GM11168 (cell line): ENCODE results near the gene MREG.
"Not testable (repeated sequence)": the region's sequence is repeated elsewhere in the genome, so short reads cannot be mapped to it uniquely, and the experiment has no call there.

Experiments used
- in situ Hi-C: fragments of 300-500 bp; cut with MboI; formaldehyde crosslinking; loops from one replicate; pipeline ENCODE4 v1.12.0; 2022; ENCODE audit warnings: low sequenced_read_pairs; ENCODE audit not compliant: unreplicated experiment

Gene MREG

DNA sequence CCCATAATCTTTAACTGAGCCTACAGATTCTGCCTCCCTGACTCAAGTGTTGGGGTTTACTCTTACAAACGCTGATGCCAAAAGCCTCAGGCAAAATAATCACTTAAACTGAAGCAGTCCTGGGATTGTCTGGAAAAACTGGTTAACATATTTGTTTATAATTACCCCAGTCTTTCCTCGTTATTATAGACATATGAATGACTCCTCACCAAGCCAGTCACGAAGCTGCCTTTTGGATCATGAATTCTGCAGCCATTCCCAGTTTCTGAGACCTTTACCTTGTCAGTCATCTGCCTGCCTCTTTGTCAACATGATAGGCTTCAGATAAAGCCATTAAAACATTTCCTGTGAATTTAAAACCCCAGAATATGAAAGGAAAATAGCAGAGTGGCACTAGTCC, 46.4 kb downstream of the MREG start:
- in situ Hi-C loops: no loop called here

GRCh38 chr2:215966274-215966673, 47.1 kb downstream of the MREG start:
- in situ Hi-C loops: no loop called here

DNA sequence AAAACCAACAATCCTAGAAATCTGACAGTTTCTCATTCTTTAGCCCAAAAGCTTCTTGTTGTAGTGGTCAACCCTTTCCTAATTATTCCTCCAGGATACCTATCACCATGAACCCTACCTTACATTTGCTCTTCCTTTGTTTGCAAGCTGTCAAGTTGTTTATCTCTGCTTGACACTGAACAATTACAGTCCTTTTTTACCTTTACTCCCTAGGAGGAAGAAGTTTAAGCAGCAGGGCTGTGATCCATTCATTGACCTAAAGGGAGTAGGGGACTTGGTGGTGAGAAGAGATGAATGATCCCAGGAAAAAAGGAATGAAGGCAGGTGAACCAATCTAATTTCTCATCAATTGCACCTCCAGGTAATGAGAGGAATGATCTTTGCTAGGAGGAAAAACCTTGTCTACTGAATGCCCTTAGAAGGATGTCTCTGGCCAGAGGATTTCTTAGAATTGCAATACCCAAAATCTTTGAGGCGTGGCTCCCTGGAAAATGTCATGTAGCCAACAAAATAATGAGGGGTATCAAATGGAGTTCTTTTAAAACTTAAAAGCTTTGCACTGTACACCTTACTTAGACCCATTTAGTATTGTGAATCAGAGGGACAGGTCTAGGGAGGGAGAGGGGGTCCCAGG, 47.7 kb downstream of the MREG start:
- in situ Hi-C loops: no loop called here

DNA sequence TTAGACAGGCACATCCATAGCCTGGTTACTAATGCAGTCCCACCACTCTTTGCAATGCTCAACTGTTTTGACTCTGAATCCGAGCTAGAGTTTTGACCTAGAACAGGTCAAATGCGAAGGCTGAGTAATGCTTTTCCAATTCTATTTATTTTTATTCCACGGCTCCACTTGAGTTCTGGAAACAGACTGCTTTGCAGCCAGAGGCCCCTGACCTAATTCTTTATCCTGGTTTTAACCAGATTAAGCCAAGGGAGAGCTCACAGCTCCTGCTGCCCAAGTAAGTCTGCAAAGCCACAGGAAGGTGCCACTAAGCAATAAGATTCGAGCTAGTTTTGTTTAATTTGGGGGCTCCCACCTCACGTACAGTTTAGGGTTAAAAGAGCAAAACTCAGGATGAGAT, 51.4 kb downstream of the MREG start:
- in situ Hi-C loops: no loop called here

DNA sequence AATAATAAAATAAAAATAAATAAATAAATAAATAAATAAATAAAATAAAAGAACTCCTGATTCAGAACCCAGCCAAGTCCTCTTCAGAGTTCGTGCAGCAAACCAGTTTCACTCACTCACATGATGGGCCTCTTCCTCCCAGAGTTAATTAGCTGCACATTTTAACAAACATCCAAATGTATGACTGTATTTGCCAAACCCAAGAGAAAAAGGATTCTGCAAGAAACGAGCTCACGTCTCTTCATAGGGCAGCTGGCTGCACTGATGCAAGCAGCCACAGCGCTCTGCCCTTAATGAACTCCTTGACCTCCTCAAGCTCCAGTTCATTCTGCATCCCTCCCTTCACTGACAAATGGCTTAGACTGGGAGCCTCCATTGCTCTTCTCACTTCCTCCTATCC, 55.1 kb downstream of the MREG start:
- in situ Hi-C loops: no loop called here

- in situ Hi-C loops: not testable (repeated sequence)
Observed at GRCh38 chr2:215957354-215958122, 55.8 kb downstream of the MREG start.

DNA sequence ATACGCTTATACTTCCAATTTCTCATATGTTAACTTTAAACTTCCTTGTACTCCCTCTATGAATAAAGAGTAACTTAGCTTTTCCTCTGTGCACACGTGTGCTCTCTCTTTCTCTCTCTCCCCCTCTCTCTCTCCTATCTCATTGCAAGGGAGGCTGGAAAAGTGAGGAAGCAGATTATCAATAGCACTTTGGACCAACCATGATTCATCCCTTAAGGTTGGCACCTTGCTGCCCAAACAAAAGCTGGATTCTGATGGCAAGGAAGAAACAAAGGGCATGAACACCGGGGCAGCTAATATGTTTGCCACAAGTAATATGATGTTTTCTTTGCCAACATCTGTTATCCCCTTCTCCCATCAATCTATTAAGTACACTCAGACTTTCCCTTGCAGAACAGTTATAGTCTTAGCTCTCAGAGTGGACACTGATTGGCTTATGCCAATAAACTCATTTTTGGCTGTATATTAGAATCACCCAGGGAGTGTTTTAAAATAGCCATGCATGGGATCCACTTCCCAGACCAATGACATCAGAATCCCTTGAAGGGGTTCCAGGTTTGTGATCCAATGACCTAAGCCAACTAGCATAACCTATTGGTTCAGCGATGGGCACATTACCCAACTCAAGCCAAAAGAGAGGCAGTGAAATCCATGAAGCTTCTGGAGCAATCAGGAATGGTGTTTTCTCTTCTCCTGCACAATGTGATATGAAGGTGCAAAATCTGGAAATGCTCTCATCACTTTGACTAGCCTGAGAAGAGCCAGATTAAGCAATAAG, 60.3 kb downstream of the MREG start:
- in situ Hi-C loops: loop anchor here (5.0 kb wide), 1 partner anchor 69 kb away; no protein-coding TSS in a partner anchor

GRCh38 chr2:215951558-215951957, 61.8 kb downstream of the MREG start:
- in situ Hi-C loops: loop anchor here (5.0 kb wide), 1 partner anchor 71 kb away; no protein-coding TSS in a partner anchor

- in situ Hi-C loops: loop anchor here (5.0 kb wide), 1 partner anchor 72 kb away; no protein-coding TSS in a partner anchor
Observed at GRCh38 chr2:215949991-215950404, 63.4 kb downstream of the MREG start.

GRCh38 chr2:215948051-215948450, 65.3 kb downstream of the MREG start:
- in situ Hi-C loops: no loop called here

DNA sequence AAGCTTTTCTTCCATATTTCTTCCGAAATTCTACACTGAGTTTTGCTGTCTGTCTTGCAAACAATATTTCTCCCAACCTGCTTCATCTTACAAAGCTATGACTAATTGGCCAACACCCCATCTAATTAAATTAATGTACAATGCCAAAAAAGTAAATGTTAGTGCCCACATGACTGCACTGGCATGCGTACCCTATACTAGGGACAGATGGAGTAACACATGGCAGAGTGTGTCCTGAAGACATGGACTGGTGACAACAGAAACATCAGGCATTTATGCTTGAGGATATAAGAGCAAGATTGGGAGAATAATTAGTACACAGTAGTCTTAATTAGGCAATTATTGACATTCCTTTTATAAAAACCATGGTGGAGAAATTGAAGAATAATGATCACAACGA, 66.8 kb downstream of the MREG start:
- in situ Hi-C loops: no loop called here

DNA sequence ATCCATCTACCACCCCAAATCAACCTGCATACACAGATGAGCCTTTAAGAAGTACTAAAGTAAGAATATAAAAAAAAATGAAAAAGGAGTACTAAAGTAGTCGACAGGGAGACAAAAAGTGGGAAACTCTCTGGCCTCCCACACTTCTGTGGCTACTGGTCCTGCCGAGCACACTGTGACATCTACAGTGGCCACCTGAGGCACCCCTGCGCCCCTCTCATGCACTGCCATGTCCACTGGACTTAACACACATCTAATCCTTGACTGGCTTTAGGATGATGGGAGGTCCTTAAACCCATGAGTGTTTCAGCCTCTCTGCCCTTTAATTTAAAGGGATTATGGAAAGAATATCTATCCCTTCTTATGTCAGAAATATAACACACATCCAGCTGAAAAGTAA, 71.2 kb downstream of the MREG start:
- in situ Hi-C loops: no loop called here

DNA sequence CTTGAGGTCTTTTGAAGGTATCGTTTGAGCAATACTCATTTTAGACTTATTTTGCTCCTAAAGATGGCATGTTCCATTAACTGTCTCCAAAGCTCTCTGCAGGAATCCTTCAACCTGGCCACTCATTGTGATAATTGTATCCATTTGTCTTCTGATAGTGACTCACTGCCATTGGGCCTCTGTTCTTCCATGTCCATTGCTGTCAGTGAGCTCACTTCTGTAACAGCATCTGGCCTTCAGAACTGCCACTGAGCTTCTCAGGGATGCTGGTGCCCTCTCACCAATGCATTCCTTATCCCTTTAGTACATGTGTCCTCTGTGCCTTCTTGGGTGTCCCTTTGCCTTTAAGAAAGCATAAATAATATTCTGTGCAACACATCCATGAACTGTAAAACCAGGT, 71.6 kb downstream of the MREG start:
- in situ Hi-C loops: no loop called here

- in situ Hi-C loops: no loop called here
Observed at GRCh38 chr2:215940645-215941184, 72.6 kb downstream of the MREG start.

DNA sequence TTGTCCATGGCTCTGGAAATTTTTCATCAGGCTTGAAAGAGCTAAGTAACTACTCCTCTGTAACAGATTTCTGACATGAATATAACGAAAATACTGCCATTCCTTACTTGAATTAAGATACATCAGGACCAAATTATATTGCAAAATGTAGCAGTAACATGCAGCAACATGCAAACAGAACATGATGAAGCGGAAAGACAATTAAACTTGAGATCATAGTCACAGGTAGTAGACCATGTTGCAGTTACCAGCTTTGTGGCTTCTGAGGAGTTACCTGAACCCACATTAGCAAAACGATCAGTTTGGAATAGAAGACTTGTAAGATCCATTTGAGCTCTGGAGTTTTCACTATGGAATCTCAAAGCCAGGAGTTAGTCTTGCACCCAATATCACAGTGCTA, 76.2 kb downstream of the MREG start:
- in situ Hi-C loops: no loop called here

DNA sequence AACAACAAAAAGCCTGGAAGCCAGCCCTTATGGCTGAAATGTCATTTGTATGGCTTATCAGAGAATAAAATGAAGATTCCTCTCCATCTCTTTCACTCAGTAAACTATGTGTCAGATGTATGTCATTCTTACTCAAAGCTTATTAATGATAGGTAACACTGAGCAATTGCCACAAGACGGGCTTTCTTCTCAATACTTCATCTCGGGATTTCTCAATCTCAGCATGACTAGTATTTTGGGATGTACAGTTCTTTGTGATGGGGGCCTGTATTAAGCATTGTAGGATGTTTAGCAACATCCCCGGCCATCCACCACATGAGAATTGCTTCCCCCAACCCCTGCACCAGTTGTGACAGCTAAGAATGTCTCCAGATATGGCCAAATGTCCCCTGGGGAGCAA, 80.2 kb downstream of the MREG start:
- in situ Hi-C loops: no loop called here

DNA sequence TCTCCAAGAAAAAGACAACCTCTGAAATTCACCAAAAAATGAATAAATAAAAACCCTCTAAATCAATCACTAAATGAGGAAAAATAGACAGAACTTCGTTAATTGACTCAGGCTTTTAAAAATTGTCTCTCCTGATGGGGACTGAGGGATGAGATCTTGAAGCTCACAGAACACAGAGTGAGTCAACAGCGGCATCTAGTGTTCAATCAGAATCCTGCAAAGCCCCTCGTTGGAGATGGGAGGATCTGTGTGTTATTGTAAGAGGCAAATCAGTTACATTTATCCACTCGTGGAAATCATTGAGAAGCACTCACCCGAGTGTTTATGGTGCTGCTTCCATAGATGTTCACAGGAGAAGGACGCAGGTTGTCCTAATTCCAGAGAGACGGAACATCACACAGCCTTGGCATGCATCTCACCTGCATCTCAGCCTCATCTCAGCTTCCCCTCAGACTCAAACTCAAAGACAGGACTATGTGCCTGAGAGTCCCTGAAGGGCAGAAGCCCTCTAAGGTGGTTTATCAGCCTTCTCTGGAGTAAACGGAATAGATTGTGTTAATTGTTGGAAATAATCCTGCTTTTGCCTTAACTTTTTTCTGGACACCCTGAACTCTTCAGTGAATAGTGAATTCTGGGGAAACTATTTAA, 82.0 kb downstream of the MREG start:
- in situ Hi-C loops: no loop called here

GRCh38 chr2:215930505-215931253, 82.7 kb downstream of the MREG start:
- in situ Hi-C loops: no loop called here

DNA sequence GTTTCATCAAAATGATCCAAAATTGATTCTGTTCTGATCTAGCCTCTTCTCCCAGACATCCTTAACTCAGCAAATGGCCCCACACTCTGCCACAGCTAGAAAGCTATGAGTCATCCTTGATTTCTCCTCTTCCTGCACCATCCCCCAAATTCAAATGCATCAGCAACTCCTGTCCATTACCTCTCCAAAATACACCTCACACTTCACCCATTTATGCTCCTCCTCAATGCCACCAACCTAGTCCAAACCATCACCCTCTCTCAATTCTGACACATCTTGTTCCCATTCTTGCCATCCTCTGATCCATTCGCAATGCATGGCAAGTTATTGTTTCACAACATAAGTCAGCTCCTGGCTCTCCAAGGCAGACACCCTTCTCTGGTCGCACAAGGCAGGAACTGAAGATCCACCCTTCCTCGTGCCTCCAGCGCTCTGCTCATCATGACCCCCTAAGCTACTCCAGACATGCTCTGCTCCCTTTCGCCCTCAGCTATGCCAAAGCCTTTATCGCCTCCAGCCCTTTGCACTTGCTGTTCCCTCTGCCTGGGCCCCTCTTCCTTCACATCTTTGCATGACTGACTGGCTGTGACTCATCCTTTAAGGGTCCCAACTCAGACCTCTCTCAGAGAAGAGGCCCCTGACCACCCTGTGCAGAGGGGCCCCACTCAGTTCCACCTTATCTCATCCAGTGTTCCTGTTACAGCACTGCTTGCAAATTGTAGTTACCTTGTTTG, 83.6 kb downstream of the MREG start:
- in situ Hi-C loops: no loop called here
